B cell (primary cell): ENCODE results near the gene SCNM1. TPM values are rescaled to one million over a fixed set of nuclear protein-coding genes. Genes with fewer than 3 reads are reported as not detected.

ENCODE experiments used
- ATAC-seq: fragments of 200-7000 bp; cut with Tn5 transposase; one replicate; pipeline ENCODE4 v1.10.0; 2021; ENCODE audit warnings: low read depth, mild to moderate bottlenecking, moderate number of reproducible peaks, moderate library complexity
- CTCF ChIA-PET: fragments of 350-600 bp; sonication (Branson Sonifier 250); formaldehyde crosslinking; loops from one replicate; lab custom pipeline; 2021; ENCODE audit warnings: antibody characterized with exemption, inconsistent platforms; lab: Charles Lee
- POLR2A ChIA-PET: fragments of 350-600 bp; sonication (Branson Sonifier 250); formaldehyde crosslinking; loops from one replicate; lab custom pipeline; 2021; ENCODE audit warnings: antibody characterized with exemption; lab: Charles Lee
- DNase-seq: peaks from one replicate; pipeline ENCODE4 v3.0.0; 2013
- H2AFZ ChIP-seq: 2 replicates; pipeline ENCODE4 v1.6.1; 2012; ENCODE audit warnings: mild to moderate bottlenecking, low read depth, low read length; ENCODE audit not compliant: insufficient read depth, poor library complexity, severe bottlenecking
- H3K27ac ChIP-seq, 2 donors: 1 replicate in 1 of 2; 2 replicates in 1 of 2; pipeline ENCODE4 v1.5.1; 2012 to 2013; ENCODE audit warnings: low read length in 2 of 2, mild to moderate bottlenecking in 2 of 2, moderate library complexity in 1 of 2
- H3K27me3 ChIP-seq, 4 experiments: fragments of 200-600 bp in 1 of 4; sonication (generic) in 1 of 4; replicated peaks in 1 of 4; 1 replicate in 2 of 4; 2 replicates in 2 of 4; pipeline versions ENCODE4 v1.6.1 to v1.7.0; 2013 to 2016; ENCODE audit warnings: low read length in 3 of 4, mild to moderate bottlenecking in 2 of 4, mixed read lengths in 1 of 4, moderate library complexity in 1 of 4; ENCODE audit not compliant: insufficient read depth in 4 of 4, control insufficient read depth in 3 of 4; ENCODE audit errors: control extremely low read depth in 1 of 4
- H3K36me3 ChIP-seq, 2 experiments: replicated peaks in 1 of 2; 1 replicate in 1 of 2; 2 replicates in 1 of 2; pipeline versions ENCODE4 v1.6.1 to v1.7.1; 2013; ENCODE audit warnings: low read length in 1 of 2; ENCODE audit not compliant: insufficient read depth in 2 of 2, control insufficient read depth in 1 of 2; ENCODE audit errors: control extremely low read depth in 1 of 2, extremely low read depth in 1 of 2
- H3K4me1 ChIP-seq, 2 donors: fragments of 200-600 bp in 1 of 2; sonication (generic) in 1 of 2; 1 replicate in 1 of 2; 2 replicates in 1 of 2; pipeline versions ENCODE4 v1.5.1 to v1.6.1; 2013 to 2017; ENCODE audit warnings: low read length in 2 of 2; ENCODE audit not compliant: control insufficient read depth in 2 of 2, insufficient read depth in 2 of 2
- H3K4me2 ChIP-seq: replicated peaks from 2 replicates; pipeline ENCODE3; 2012; ENCODE audit warnings: mild to moderate bottlenecking, low read depth, low read length; ENCODE audit not compliant: poor library complexity, severe bottlenecking
- H3K4me3 ChIP-seq, 5 experiments: fragments of 200-600 bp in 1 of 5; sonication (generic) in 1 of 5; 1 replicate in 3 of 5; 2 replicates in 2 of 5; pipeline versions ENCODE4 v1.5.1 to v1.7.0; 2011 to 2016; ENCODE audit warnings: low read length in 4 of 5, mild to moderate bottlenecking in 4 of 5, low read depth in 2 of 5, control low read depth in 1 of 5, moderate library complexity in 1 of 5; ENCODE audit not compliant: insufficient read depth in 1 of 5; ENCODE audit errors: control extremely low read depth in 1 of 5, extremely low read depth in 1 of 5
- H3K79me2 ChIP-seq: fragments of 200-600 bp; sonication (generic); one replicate; pipeline ENCODE4 v1.6.0; 2016; ENCODE audit warnings: low read length; ENCODE audit not compliant: control insufficient read depth, insufficient read depth
- H3K9ac ChIP-seq: fragments of 200-600 bp; sonication (generic); 2 replicates; pipeline ENCODE4 v1.6.1; 2017; ENCODE audit warnings: mild to moderate bottlenecking, low read length, moderate library complexity
- H3K9me3 ChIP-seq, 3 donors: one replicate each; pipeline versions ENCODE4 v1.6.1 to v1.7.1; 2013; ENCODE audit warnings: low read length in 2 of 3; ENCODE audit not compliant: control insufficient read depth in 2 of 3, insufficient read depth in 1 of 3; ENCODE audit errors: control extremely low read depth in 1 of 3
- H4K20me1 ChIP-seq: 2 replicates; pipeline ENCODE4 v1.6.0; 2012; ENCODE audit warnings: mild to moderate bottlenecking, low read length; ENCODE audit not compliant: insufficient read depth, control insufficient read depth, poor library complexity, severe bottlenecking
- H3K27ac Mint-ChIP-seq: one replicate; pipeline ENCODE4 v1.8.0; 2021; ENCODE audit warnings: mixed read lengths
- H3K27me3 Mint-ChIP-seq: one replicate; pipeline ENCODE4 v1.8.0; 2021; ENCODE audit warnings: mixed read lengths
- H3K4me1 Mint-ChIP-seq: one replicate; pipeline ENCODE4 v1.8.0; 2021; ENCODE audit warnings: mixed read lengths
- H3K4me3 Mint-ChIP-seq: one replicate; pipeline ENCODE4 v1.8.0; 2021; ENCODE audit warnings: mixed read lengths
- H3K9me3 Mint-ChIP-seq: one replicate; pipeline ENCODE4 v1.8.0; 2022; ENCODE audit warnings: mixed read lengths; ENCODE audit not compliant: insufficient read depth
- CTCF ChIP-seq: fragments of 200-600 bp; IDR thresholded peaks from one replicate; pipeline ENCODE4 v1.8.0; 2022; ENCODE audit warnings: antibody characterized with exemption, mild to moderate bottlenecking
- EZH2 ChIP-seq: IDR thresholded peaks from 2 replicates; pipeline ENCODE4 v1.6.1; 2012; ENCODE audit warnings: borderline replicate concordance, low read depth, mild to moderate bottlenecking, moderate library complexity, low read length; ENCODE audit not compliant: insufficient read depth, poor library complexity, severe bottlenecking
- WGBS: methylation state at CpG from one replicate; pipeline ENCODE4 v1.1.5; 2013; ENCODE audit warnings: missing lambda C conversion rate; ENCODE audit not compliant: insufficient coverage; 5-methylcytosine and 5-hydroxymethylcytosine counted together
- intact Hi-C: fragments of 100-400 bp; cut with micrococcal nuclease; formaldehyde crosslinking; loops from one replicate; pipeline ENCODE4 v1.10.0; 2022
- polyA plus RNA-seq: library from polyadenylated mRNA; depleted of rRNA; stranded (reverse); fragments of >200 nt; gene quantifications from 2 replicates; pipeline ENCODE4 v1.2.3, GENCODE V29; 2012
- total RNA-seq, 2 donors: library from RNA; stranded (reverse); fragments of 120-200 nt in 1 of 2; gene quantifications; 1 replicate in 1 of 2; 2 replicates in 1 of 2; pipeline versions ENCODE4 v1.2.3 to v1.2.4, GENCODE V29; 2013 to 2022

SCNM1 gene
- total and polyA plus RNA-seq, 2 donors (not counting 1 experiment from before 2014, with no cell fraction given): 46.5 to 53.6 TPM

- ATAC-seq (no peak), DNase-seq (peak; percentile 33)
- no peak for TF ChIP-seq CTCF
- no peak for TF ChIP-seq EZH2
- POLR2A ChIA-PET: interaction anchor here (0.6 to 1.6 kb wide), 3 partner anchors 25 to 185 kb away, joined by 3 to 8 read pairs (median 4); partner anchors contain the start of genes PI4KB and VPS72
- H3K27me3 Mint-ChIP-seq: no peaks in the 10 kb centered on the region
- WGBS: 37% methylated on average over 12 of the region's 15 CpGs
- H3K4me1 ChIP-seq: peaks cover 16 to 22% of the 10 kb centered on the region in 2 donors
- H3K27ac Mint-ChIP-seq: peak overlapping the region; percentile 96
- peak overlapping the region; percentile 82 for H3K9ac ChIP-seq
- peak overlapping the region; percentile 68 for H2AFZ ChIP-seq
- peaks cover 4% of the 10 kb centered on the region for H4K20me1 ChIP-seq
- CTCF ChIA-PET: interaction anchor here (1.0 to 2.6 kb wide), 3 partner anchors 8 to 94 kb away, joined by 3 to 6 read pairs (median 4); partner anchors contain the start of genes GABPB2 and TNFAIP8L2
- H3K9me3 Mint-ChIP-seq: no peaks in the 10 kb centered on the region
- peak overlapping the region; percentile 81 to 99 (median 92) for H3K4me3 ChIP-seq
- peaks cover 3 to 33% of the 10 kb centered on the region in 2 experiments for H3K36me3 ChIP-seq
- peak overlapping the region; percentile 92 for H3K4me3 Mint-ChIP-seq
- no peaks in the 10 kb centered on the region for H3K9me3 ChIP-seq
- intact Hi-C loops: loop anchor here (1.0 to 10.0 kb wide), 9 partner anchors 9 to 681 kb away; partner anchors contain the start of genes CTSS, PIP5K1A, PRUNE1 and PSMD4
- peak overlapping the region in 1 of 2 donors; percentile 34 for H3K27ac ChIP-seq
- peak overlapping the region; percentile 91 for H3K4me2 ChIP-seq
- no peaks in the 10 kb centered on the region for H3K27me3 ChIP-seq
- H3K79me2 ChIP-seq: peaks cover 22% of the 10 kb centered on the region
- H3K4me1 Mint-ChIP-seq: peaks cover 37% of the 10 kb centered on the region
Measured at GRCh38 chr1:151165281-151165737, 635 bp upstream of the SCNM1 start.

- H2AFZ ChIP-seq: peak overlapping the region; percentile 74
Measured at GRCh38 chr1:151166505-151166956, 587 bp downstream of the SCNM1 start.

More at GRCh38 chr1:151166505-151166956, 587 bp downstream of the SCNM1 start:
- Histone ChIP-seq H4K20me1 (peaks cover 4% of the 10 kb centered on the region), H3K4me1 (peaks cover 16 to 21% of the 10 kb centered on the region in 2 donors), H3K79me2 (peaks cover 20% of the 10 kb centered on the region), H3K27ac (peak overlapping the region; percentile 26 to 80), H3K9me3 (no peaks in the 10 kb centered on the region), H3K27me3 (no peaks in the 10 kb centered on the region), H3K4me2 (peak overlapping the region; percentile 91), H3K9ac (peak overlapping the region; percentile 82), H3K4me3 (peak overlapping the region; percentile 81 to 99 (median 92)), H3K36me3 (peaks cover 3 to 38% of the 10 kb centered on the region in 2 experiments)
- TF ChIP-seq CTCF (no peak), EZH2 (no peak)
- Mint-ChIP-seq H3K9me3 (no peaks in the 10 kb centered on the region), H3K27me3 (no peaks in the 10 kb centered on the region), H3K27ac (peak overlapping the region; percentile 96), H3K4me3 (peak overlapping the region; percentile 92), H3K4me1 (peaks cover 35% of the 10 kb centered on the region)
- ChIA-PET CTCF (interaction anchor here (1.0 to 2.7 kb wide), 4 partner anchors 9 to 173 kb away, joined by 3 to 9 read pairs (median 6); partner anchors contain the start of gene TNFAIP8L2), POLR2A (interaction anchor here (0.6 to 1.6 kb wide), 5 partner anchors 10 to 88 kb away, joined by 3 to 8 read pairs (median 4); partner anchors contain the start of genes PSMD4, TNFAIP8L2 and VPS72)
- intact Hi-C loops: loop anchor here (1.0 to 10.0 kb wide), 4 partner anchors 20 to 682 kb away; partner anchors contain the start of genes CTSS, RFX5, SEMA6C and TARS2
- WGBS: 1% methylated on average over 11 of the region's 15 CpGs
- ATAC-seq: no peak
- no peak for DNase-seq
